OCI-LY1 (cell line): ENCODE results near the gene DMRTA1.

ENCODE experiments used
- EZH2 ChIP-seq: fragments of 200-600 bp; sonication (generic), shearing (Covaris generic); IDR thresholded peaks from 2 replicates; pipeline ENCODE4 v1.8.0; 2017; ENCODE audit warnings: borderline replicate concordance, mixed run types, mild to moderate bottlenecking, antibody characterized with exemption, low read length, moderate library complexity, mixed read lengths
- TF ChIP-seq, protein P1 (sequence below): fragments of 200-600 bp; sonication (generic), shearing (Covaris generic); IDR thresholded peaks from 2 replicates; pipeline ENCODE4 v1.5.1; 2017; ENCODE audit warnings: mild to moderate bottlenecking, antibody characterized with exemption, low read length, moderate library complexity, mixed read lengths

DNA sequence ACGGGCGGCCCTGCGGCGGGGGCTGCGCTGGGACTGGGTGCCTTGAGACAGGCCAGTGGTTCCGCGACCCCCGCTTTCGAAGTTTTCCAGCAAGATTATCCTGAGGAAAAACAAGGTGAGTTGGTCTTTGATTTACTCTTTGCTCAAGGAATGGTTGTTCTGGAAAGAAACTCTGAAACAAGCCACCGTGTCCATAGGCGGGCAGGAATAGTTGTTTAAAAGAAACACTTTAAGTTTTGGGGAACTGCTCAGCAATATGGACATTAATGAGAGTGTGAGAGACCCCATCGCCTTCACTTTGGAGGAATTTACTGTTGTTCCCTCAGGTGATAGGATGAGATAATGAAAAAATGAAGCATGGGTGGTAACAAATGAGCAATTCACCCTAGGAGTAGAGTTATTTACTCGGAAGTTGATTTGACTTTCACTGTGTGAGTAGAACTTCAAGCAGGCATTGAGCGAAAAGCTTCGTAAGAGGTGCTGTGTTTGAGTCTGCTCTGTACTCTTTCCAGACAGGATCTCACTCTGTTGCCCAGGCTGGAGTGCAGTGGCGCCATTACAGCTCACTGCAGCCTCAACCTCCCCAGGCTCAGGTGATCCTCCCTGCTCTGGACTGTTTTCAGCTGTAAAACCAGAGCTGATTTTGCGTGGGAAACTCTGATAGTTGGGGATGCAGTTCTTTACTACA, 1.1 kb downstream of the DMRTA1 start:
- TF ChIP-seq, protein P1, sequence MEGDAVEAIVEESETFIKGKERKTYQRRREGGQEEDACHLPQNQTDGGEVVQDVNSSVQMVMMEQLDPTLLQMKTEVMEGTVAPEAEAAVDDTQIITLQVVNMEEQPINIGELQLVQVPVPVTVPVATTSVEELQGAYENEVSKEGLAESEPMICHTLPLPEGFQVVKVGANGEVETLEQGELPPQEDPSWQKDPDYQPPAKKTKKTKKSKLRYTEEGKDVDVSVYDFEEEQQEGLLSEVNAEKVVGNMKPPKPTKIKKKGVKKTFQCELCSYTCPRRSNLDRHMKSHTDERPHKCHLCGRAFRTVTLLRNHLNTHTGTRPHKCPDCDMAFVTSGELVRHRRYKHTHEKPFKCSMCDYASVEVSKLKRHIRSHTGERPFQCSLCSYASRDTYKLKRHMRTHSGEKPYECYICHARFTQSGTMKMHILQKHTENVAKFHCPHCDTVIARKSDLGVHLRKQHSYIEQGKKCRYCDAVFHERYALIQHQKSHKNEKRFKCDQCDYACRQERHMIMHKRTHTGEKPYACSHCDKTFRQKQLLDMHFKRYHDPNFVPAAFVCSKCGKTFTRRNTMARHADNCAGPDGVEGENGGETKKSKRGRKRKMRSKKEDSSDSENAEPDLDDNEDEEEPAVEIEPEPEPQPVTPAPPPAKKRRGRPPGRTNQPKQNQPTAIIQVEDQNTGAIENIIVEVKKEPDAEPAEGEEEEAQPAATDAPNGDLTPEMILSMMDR, result no peak
- no peak for TF ChIP-seq EZH2
